Parathyroid adenoma (tissue), 2 donors: ENCODE data around the gene ATRIP.
"Not testable (repeated sequence)": the region's sequence is repeated elsewhere in the genome, so short reads cannot be mapped to it uniquely, and the experiment has no call there.

Experiments used
- H2AFZ ChIP-seq: fragments of 300-600 bp; sonication (generic); one replicate; pipeline ENCODE4 v1.7.0; 2017; ENCODE audit warnings: antibody characterized with exemption, mild to moderate bottlenecking
- H3K27ac ChIP-seq: fragments of 300-600 bp; sonication (generic); one replicate; pipeline ENCODE4 v1.7.0; 2017
- H3K27me3 ChIP-seq: fragments of 300-600 bp; sonication (generic); one replicate; pipeline ENCODE4 v1.7.0; 2017; ENCODE audit warnings: low read length; ENCODE audit not compliant: control insufficient read depth, insufficient read depth
- H3K36me3 ChIP-seq: fragments of 300-600 bp; sonication (generic); one replicate; pipeline ENCODE4 v1.7.0; 2017; ENCODE audit warnings: low read length; ENCODE audit not compliant: control insufficient read depth, insufficient read depth
- H3K4me1 ChIP-seq: fragments of 300-600 bp; sonication (generic); one replicate; pipeline ENCODE4 v1.7.0; 2017; ENCODE audit warnings: control low read depth
- H3K4me2 ChIP-seq: fragments of 300-600 bp; sonication (generic); one replicate; pipeline ENCODE4 v1.7.0; 2017; ENCODE audit warnings: low read length
- H3K4me3 ChIP-seq: fragments of 300-600 bp; sonication (generic); one replicate; pipeline ENCODE4 v1.7.0; 2017; ENCODE audit warnings: low read depth, low read length
- H3K79me2 ChIP-seq: fragments of 300-600 bp; sonication (generic); one replicate; pipeline ENCODE4 v1.7.0; 2017; ENCODE audit warnings: control low read depth
- H3K9ac ChIP-seq: fragments of 300-600 bp; sonication (generic); one replicate; pipeline ENCODE4 v1.7.0; 2017; ENCODE audit warnings: mild to moderate bottlenecking
- H3K9me3 ChIP-seq: fragments of 300-600 bp; sonication (generic); one replicate; pipeline ENCODE4 v1.7.0; 2017; ENCODE audit warnings: low read length; ENCODE audit not compliant: control insufficient read depth
- CTCF ChIP-seq: fragments of 300-600 bp; sonication (generic); IDR thresholded peaks from one replicate; pipeline ENCODE4 v1.7.0; 2017; ENCODE audit warnings: antibody characterized with exemption, mild to moderate bottlenecking
- donor health status: primary hyperparathyroidism.

ATRIP gene

DNA sequence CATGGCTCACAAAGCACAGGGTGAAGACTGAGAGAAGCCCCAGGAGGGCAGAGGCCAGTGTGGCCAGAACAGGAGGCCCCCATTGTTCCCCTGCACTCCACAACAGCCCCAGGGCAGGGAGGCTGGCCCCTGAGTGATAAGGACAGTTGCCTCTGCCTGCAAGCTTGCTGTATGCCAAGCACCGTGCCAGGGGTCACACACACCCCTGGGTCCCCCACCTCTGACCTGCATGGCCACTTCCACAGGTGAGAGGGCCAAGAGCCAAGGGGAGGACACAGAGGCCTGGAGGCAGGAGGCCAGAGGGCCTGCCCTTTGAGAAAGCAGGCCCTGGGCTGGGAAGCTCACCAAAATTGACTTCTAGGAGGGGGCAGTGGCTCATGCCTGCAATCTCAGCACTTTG, 23.7 kb downstream of the ATRIP start:
- Histone ChIP-seq H3K9ac (no peak overlapping the region), H3K9me3 (no peaks in the 10 kb centered on the region), H2AFZ (no peak overlapping the region), H3K27ac (no peak overlapping the region), H3K27me3 (no peaks in the 10 kb centered on the region), H3K79me2 (peaks cover 32% of the 10 kb centered on the region), H3K4me3 (no peak overlapping the region), H3K4me1 (peaks cover 13% of the 10 kb centered on the region), H3K36me3 (no peaks in the 10 kb centered on the region), H3K4me2 (no peak overlapping the region)
- no peak for TF ChIP-seq CTCF

DNA sequence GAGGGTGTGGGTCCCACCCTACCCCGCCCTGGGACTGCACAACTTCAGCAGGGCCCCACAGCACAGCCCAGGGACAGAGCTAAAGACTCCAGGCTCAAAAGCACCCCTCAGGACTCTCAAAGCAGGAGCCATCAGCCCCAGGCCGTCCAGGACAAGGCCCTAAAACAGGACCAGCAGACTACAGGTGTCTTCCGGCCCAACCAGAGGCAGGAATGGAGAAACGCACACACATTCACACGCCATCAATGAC, 26.1 kb downstream of the ATRIP start:
- Histone ChIP-seq H3K9ac (peak overlapping the region; percentile 2), H3K27ac (peak overlapping the region; percentile 93), H3K36me3 (no peaks in the 10 kb centered on the region), H2AFZ (peak overlapping the region; percentile 86), H3K4me3 (peak overlapping the region; percentile 61), H3K4me2 (peak overlapping the region; percentile 62), H3K79me2 (peaks cover 30% of the 10 kb centered on the region), H3K9me3 (no peaks in the 10 kb centered on the region), H3K4me1 (peaks cover 1% of the 10 kb centered on the region), H3K27me3 (no peaks in the 10 kb centered on the region)
- TF ChIP-seq CTCF, result no peak

DNA sequence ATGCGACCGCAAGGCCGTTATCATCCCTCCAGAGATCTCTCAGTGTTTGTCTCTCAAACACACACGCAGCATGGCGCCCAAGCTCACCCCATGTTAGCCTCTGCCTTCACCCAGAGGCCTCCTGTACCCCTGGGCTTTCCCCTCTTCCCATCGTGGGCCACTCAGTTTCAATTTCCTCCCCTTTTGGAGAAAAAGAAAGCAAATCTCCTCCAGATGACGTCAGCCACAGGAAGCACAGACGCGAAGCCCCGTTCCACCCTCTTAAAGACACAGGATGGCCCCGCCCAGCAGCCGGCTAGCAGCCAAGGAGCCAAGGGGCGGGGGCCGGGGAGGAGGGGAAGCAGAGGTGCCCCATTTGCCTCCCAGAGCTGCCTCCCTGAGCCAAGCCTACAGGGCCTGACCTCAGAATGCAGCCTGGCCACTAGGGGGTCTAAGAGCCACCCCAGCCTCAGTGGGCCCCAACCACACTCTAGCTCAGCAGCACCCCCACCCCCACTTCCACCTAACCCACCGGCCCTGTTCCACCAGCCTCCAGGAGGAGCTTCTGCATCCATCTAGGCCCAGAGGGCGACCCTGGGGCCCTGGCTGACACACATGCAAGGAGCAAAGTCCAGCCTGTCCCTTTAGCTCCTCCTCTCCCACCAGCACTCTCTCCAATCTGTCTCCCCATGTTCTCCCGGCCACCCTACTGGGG, 26.5 kb downstream of the ATRIP start:
- no peaks in the 10 kb centered on the region for H3K4me1 ChIP-seq

GRCh38 chr3:48473617-48473952, 27.0 kb downstream of the ATRIP start:
- TF ChIP-seq CTCF, result no peak
- Histone ChIP-seq H3K4me2 (peak overlapping the region; percentile 62), H3K36me3 (no peaks in the 10 kb centered on the region), H3K27ac (peak overlapping the region; percentile 93), H3K4me3 (peak overlapping the region; percentile 61), H3K9me3 (no peaks in the 10 kb centered on the region), H3K27me3 (no peaks in the 10 kb centered on the region), H3K4me1 (no peaks in the 10 kb centered on the region), H3K9ac (no peak overlapping the region), H2AFZ (peak overlapping the region; percentile 86), H3K79me2 (peaks cover 27% of the 10 kb centered on the region)

More for the DNA sequence above, 26.5 kb downstream of the ATRIP start:
- Histone ChIP-seq H3K27me3 (no peaks in the 10 kb centered on the region), H3K27ac (peak overlapping the region; percentile 93), H3K4me2 (peak overlapping the region; percentile 62), H3K36me3 (no peaks in the 10 kb centered on the region), H3K79me2 (peaks cover 27% of the 10 kb centered on the region), H3K9me3 (no peaks in the 10 kb centered on the region), H3K4me3 (peak overlapping the region; percentile 61), H3K9ac (peak overlapping the region; percentile 2), H2AFZ (peak overlapping the region; percentile 86)
- peak; percentile 49 for TF ChIP-seq CTCF

- H3K4me3 ChIP-seq, H3K27me3 ChIP-seq, H3K9me3 ChIP-seq, H2AFZ ChIP-seq, H3K36me3 ChIP-seq, H3K4me2 ChIP-seq, H3K9ac ChIP-seq, H3K27ac ChIP-seq, H3K4me1 ChIP-seq: not testable (repeated sequence)
- H3K79me2 ChIP-seq, result peaks cover 23% of the 10 kb centered on the region
Observed at GRCh38 chr3:48474031-48474430, 27.5 kb downstream of the ATRIP start.
